Dedifferentiated amniotic fluid mesenchymal stem cell (primary cell): ENCODE data around the gene DHRS3.

Experiments used
- DNase-seq: peaks from one replicate; pipeline ENCODE4 v3.0.0-alpha.2; 2016; ENCODE audit errors: extremely low spot score

DHRS3 gene

GRCh38 chr1:12617511-12617900 lies 504 bp downstream of the DHRS3 start:
- DNase-seq: no peak

DNA sequence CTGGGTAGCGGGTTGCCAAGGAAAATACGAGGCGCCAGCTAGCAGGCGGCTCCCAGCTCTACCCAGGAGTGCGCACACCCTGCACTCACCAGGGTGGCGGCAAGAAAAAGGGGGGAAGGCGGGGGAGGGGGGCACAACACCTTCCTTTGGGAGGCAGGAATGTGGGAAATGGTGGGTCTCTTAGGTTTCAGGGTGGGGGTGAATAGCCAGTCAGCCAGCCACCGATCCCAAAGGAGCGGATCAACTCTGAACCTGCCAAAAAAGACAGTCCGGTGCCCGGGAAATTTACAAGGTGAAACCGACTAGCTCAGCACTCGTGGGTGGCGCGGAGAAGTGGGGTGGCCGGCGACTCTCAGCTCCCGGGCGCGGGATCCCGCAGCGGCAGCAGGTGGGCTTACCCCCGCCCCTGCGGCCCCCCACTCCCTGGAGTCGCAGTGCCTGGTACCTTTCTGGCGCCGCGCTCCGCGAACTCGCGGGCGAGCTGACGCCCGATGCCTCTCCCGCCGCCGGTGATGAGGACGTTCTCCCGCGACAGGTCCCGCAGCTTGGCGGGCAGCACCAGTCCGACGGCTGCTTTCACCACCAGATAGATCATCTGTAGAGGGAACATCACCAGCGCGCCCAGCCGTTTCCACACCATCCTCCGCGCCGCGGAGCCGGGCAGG lies 1.2 kb downstream of the DHRS3 start:
- no peak for DNase-seq

- peak; percentile 33 for DNase-seq
Observed at GRCh38 chr1:12615865-12616708, 1.9 kb downstream of the DHRS3 start.

DNA sequence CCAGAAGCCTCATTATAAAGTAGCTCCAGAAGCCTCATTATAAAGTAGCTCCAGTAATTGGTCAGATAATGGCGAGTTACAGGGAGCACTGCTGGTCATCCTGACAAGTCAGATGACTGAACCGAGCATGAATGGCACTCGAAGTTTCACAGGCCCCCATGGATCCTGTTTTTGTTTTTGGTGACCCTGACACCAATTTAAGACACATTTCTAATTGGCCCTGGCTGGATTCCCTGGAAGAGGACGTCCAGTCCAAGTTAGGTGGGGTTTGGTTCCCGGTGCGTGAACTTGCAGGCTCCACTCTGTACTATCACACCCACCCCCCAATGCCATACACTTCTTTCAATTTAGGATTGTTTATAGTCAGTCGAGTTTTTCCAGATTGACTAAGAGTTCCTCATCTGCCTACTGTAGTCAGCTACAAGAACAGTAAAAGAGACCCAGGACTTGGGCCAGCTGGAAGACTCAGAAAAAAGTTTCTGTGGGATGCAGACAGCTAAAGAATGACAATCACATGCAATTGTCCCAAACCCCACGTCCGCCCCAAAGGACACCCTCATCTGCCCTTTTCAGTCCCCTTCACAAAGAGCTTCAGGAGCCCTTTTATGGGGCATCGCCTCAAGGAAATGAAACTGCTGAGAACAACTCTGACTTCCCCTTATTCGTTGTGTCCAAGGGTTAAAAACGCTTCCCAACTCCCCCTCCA lies 2.7 kb downstream of the DHRS3 start:
- no peak for DNase-seq

DNA sequence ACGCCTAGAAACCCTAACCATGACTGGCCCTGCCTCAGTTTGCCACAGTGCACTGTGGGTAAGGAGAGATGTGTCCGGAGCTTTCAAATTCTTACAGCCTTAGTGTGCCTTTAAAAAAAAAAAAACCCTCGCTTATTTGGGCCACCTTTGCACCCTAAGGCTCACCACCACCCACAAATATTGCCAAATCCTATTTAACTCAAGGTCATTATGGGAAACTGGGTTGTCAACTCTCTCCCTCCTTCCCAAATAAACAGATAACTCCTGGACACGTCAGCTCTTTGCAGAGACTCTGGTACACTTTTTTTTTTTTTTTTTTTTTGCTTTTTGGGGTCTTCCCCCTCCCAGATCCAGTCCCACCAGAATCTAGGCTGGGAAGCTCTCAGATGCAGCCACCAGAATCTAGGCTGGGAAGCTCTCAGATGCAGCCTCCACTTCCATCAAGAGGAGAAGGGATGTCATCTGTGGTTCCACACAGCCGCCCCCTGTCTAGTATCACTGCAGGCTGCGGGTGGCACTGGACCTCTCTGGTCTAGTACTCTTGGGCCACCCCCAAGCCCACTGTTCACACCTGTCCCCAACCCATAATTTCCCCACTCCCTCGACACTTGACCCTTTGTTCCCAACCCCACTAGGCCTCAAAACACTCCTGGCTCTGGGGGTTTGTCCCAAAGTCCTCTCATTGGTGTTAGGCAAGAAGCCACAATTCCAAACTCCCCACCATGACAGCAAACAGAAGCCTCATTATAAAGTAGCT lies 3.4 kb downstream of the DHRS3 start:
- no peak for DNase-seq

DNA sequence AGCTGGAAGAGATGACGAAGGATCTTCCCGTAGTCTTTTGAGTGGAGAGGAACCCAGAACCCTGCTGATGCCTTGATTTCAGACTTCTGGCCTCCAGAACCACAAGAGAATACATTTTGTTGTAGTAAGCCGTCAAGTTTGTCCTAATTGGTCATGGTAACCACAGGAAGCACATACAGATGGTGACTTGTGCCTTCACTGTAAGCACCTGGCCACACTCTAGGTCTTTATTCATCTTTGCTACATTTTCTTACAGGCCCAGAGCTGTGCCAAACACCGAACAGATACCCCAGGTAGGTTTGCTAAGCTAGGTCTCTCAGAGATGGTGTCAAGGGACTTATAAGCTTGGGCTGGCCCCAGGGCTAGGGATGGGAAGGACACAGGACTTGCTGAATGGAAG lies 4.8 kb downstream of the DHRS3 start:
- DNase-seq: no peak

- DNase-seq: no peak
Observed at GRCh38 chr1:12610941-12611340, 7.1 kb downstream of the DHRS3 start.

- DNase-seq: peak; percentile 28
Observed at GRCh38 chr1:12610305-12610935, 7.6 kb downstream of the DHRS3 start.

- DNase-seq: no peak
Observed at GRCh38 chr1:12609469-12610003, 8.5 kb downstream of the DHRS3 start.

GRCh38 chr1:12608311-12608957 lies 9.6 kb downstream of the DHRS3 start:
- no peak for DNase-seq

GRCh38 chr1:12607263-12607662 lies 10.7 kb downstream of the DHRS3 start:
- no peak for DNase-seq

DNA sequence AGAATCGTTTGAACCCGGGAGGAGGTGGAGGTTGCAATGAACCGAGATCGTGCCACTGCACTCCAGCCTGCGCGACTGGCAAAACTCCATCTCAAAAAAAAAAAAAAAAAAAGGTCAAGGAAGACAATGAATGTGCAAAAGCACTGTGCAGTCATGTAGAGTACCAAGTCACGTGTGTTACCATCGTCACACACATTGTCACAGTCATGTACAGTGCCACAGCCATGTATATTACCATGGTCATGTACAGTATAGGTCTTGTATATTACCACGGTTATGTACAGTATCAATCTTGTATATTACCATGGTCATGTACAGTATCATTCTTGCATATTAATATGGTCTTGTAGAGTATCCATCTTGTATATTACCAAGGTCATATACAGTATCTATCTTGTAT lies 13.0 kb downstream of the DHRS3 start:
- no peak for DNase-seq

GRCh38 chr1:12604114-12604874 lies 13.7 kb downstream of the DHRS3 start:
- DNase-seq: peak; percentile 42

DNA sequence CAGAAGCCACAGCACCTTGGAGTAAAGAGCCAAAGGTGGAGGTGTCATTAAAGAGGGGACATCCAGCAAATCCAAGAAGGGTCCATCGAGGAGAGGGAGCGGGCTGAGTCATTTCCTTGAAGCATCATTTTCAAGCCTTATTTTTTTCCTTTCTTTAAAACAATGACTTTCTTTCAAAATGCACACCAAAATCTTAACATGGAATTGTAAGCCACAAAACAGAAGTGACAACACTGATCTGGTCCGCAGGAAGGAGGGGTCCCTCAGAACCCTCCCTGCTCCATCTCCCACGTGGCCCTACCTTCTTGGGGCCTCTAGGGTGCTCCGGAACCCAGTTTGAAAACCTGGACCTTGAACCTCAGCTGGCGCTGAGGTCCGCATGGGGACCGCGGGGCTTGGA lies 14.8 kb downstream of the DHRS3 start:
- DNase-seq: no peak

GRCh38 chr1:12602659-12603024 lies 15.4 kb downstream of the DHRS3 start:
- no peak for DNase-seq

GRCh38 chr1:12601700-12602658 lies 16.0 kb downstream of the DHRS3 start:
- no peak for DNase-seq

DNA sequence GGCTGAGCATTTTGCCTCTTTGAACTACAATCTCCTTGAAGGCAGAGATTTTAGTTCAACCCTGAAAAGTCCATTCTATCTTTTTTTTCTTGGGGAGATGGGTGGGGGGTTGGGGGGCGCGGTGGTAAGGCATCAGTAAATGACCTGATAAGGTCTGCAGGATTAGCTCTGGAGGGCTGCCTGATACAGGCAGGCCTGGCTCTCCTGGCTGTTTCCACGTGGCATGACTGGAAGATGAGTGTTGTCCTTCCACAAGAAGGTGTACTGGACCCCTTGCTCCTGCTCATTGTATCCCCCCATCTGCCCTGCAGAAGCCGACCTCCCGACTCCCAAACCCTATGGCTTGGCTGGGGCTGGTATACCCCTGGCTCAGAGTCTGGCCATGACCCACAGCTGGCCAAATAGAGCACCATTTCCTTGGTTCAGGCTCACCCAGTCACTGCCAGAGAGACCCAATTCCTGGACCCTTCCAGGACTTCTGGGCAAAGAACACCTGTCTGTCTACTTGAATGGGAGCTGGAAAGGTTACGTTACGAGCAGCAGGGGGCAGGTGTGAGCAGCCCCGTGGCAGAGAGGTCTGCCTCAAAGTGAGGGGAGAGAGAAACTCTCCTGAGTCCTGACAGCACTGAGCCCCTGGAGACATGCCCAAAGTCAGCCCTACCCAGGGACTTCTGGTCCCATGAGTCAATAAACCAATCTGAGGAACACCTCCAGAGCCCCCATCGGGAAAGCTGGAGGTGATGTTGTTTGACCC lies 17.0 kb downstream of the DHRS3 start:
- DNase-seq: no peak

GRCh38 chr1:12600335-12600734 lies 17.7 kb downstream of the DHRS3 start:
- DNase-seq: no peak
